CD4-positive, alpha-beta T cell (primary cell): Measurements from ENCODE around the gene HNRNPA1. TPM values are rescaled to one million over a fixed set of nuclear protein-coding genes. Genes with fewer than 3 reads are reported as not detected.
A peak's percentile ranks its signal among the peaks of the same experiment; 100 is the strongest.

Experiments used
- ATAC-seq: fragments of 200-7000 bp; cut with Tn5 transposase; one replicate; pipeline ENCODE4 v1.10.0; 2022; ENCODE audit warnings: mild to moderate bottlenecking; ENCODE audit not compliant: poor library complexity
- CTCF ChIA-PET: fragments of 350-600 bp; sonication (Branson Sonifier 250); formaldehyde crosslinking; loops from one replicate; lab custom pipeline; 2021; ENCODE audit warnings: antibody characterized with exemption, inconsistent platforms; lab: Charles Lee
- POLR2A ChIA-PET: fragments of 350-600 bp; sonication (Branson Sonifier 250); formaldehyde crosslinking; loops from one replicate; lab custom pipeline; 2021; ENCODE audit warnings: antibody characterized with exemption, inconsistent platforms; lab: Charles Lee
- DNase-seq, 14 experiments: peaks; one replicate each; pipeline ENCODE4 v3.0.0-alpha.2; 2013 to 2020; ENCODE audit warnings: mixed read lengths in 2 of 14
- H3K27ac ChIP-seq, 2 donors: one replicate each; pipeline versions ENCODE4 v1.5.1 to v1.7.0; 2013; ENCODE audit warnings: low read length in 2 of 2, low read depth in 1 of 2, mild to moderate bottlenecking in 1 of 2
- H3K27me3 ChIP-seq, 2 experiments: 1 replicate in 1 of 2; 2 replicates in 1 of 2; pipeline versions ENCODE4 v1.6.1 to v1.7.0; 2013; ENCODE audit warnings: low read length in 2 of 2, control low read depth in 1 of 2, mild to moderate bottlenecking in 1 of 2, moderate library complexity in 1 of 2; ENCODE audit not compliant: insufficient read depth in 2 of 2, control insufficient read depth in 1 of 2
- H3K36me3 ChIP-seq: one replicate; pipeline ENCODE4 v1.6.1; 2013; ENCODE audit warnings: low read length, control low read depth; ENCODE audit not compliant: insufficient read depth
- H3K4me1 ChIP-seq: one replicate; pipeline ENCODE4 v1.6.1; 2013; ENCODE audit warnings: low read length, control low read depth; ENCODE audit not compliant: insufficient read depth
- H3K4me3 ChIP-seq: one replicate; pipeline ENCODE4 v1.5.1; 2013; ENCODE audit warnings: mild to moderate bottlenecking, low read length, moderate library complexity
- H3K9me3 ChIP-seq, 2 experiments: 1 replicate in 1 of 2; 2 replicates in 1 of 2; pipeline versions ENCODE4 v1.6.1 to v1.7.0; 2013; ENCODE audit warnings: low read length in 2 of 2, mild to moderate bottlenecking in 2 of 2, control low read depth in 1 of 2, moderate library complexity in 1 of 2; ENCODE audit not compliant: control insufficient read depth in 1 of 2, insufficient read depth in 1 of 2
- H3K27ac Mint-ChIP-seq: one replicate; pipeline ENCODE4 v1.8.0; 2020; ENCODE audit warnings: mixed read lengths
- H3K27me3 Mint-ChIP-seq: one replicate; pipeline ENCODE4 v1.8.0; 2021; ENCODE audit warnings: mixed read lengths
- H3K36me3 Mint-ChIP-seq: one replicate; pipeline ENCODE4 v1.8.0; 2021; ENCODE audit warnings: low read depth, mixed read lengths
- H3K4me1 Mint-ChIP-seq: one replicate; pipeline ENCODE4 v1.8.0; 2021; ENCODE audit warnings: low read depth, mixed read lengths
- H3K4me3 Mint-ChIP-seq: one replicate; pipeline ENCODE4 v1.8.0; 2020; ENCODE audit warnings: mild to moderate bottlenecking, mixed read lengths
- H3K9me3 Mint-ChIP-seq: one replicate; pipeline ENCODE4 v1.8.0; 2020; ENCODE audit warnings: mixed read lengths
- intact Hi-C, 2 experiments: fragments of 100-400 bp; cut with DNase I in 1 of 2; cut with micrococcal nuclease in 1 of 2; formaldehyde crosslinking; loops; one replicate each; pipeline versions ENCODE4 v1.15.1 to v1.9.0; 2023 to 2025; cut with DNase I, micrococcal nuclease
- total RNA-seq, 174 experiments: library from RNA in 2 of 174; stranded (reverse) in 2 of 174; gene quantifications; one replicate each; pipeline ENCODE4 v1.2.3 and lab custom pipeline; 2021 to 2026
- TF ChIP-seq, protein P1 (sequence below): fragments of 200-600 bp; IDR thresholded peaks from one replicate; pipeline ENCODE4 v1.8.0; 2022; ENCODE audit warnings: antibody characterized with exemption, mild to moderate bottlenecking

Gene HNRNPA1
- total RNA-seq, 2 experiments from 2014 or later, result 1,969 to 1,994 TPM

- no peak for DNase-seq
- Mint-ChIP-seq H3K27ac (no peak overlapping the region), H3K27me3 (peaks cover 60% of the 10 kb centered on the region), H3K9me3 (no peaks in the 10 kb centered on the region), H3K4me1 (peaks cover 26% of the 10 kb centered on the region), H3K36me3 (no peaks in the 10 kb centered on the region), H3K4me3 (no peak overlapping the region)
- peaks cover 35% of the 10 kb centered on the region for H3K4me1 ChIP-seq
- H3K4me3 ChIP-seq, result peak overlapping the region; percentile 27
- ChIA-PET POLR2A (interaction anchor here (0.7 to 1.4 kb wide), 6 partner anchors 13 to 198 kb away, joined by 3 to 5 read pairs (median 3); partner anchors contain the start of genes HNRNPA1 and NCKAP1L), CTCF (interaction anchor here (1.8 kb wide), 1 partner anchor 69 kb away, joined by 5 read pairs; no protein-coding TSS in a partner anchor)
- no peaks in the 10 kb centered on the region for H3K36me3 ChIP-seq
- intact Hi-C loops, result no loop called here
- H3K27me3 ChIP-seq, result peaks cover 27 to 38% of the 10 kb centered on the region in 2 experiments
- no peak overlapping the region for H3K27ac ChIP-seq
- TF ChIP-seq, protein P1, sequence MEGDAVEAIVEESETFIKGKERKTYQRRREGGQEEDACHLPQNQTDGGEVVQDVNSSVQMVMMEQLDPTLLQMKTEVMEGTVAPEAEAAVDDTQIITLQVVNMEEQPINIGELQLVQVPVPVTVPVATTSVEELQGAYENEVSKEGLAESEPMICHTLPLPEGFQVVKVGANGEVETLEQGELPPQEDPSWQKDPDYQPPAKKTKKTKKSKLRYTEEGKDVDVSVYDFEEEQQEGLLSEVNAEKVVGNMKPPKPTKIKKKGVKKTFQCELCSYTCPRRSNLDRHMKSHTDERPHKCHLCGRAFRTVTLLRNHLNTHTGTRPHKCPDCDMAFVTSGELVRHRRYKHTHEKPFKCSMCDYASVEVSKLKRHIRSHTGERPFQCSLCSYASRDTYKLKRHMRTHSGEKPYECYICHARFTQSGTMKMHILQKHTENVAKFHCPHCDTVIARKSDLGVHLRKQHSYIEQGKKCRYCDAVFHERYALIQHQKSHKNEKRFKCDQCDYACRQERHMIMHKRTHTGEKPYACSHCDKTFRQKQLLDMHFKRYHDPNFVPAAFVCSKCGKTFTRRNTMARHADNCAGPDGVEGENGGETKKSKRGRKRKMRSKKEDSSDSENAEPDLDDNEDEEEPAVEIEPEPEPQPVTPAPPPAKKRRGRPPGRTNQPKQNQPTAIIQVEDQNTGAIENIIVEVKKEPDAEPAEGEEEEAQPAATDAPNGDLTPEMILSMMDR, result no peak
- no peak for ATAC-seq
- H3K9me3 ChIP-seq, result peaks cover 0 to 12% of the 10 kb centered on the region in 2 experiments
These were observed 19.1 kb downstream of the HNRNPA1 start for GRCh38 chr12:54299515-54300224.

DNA sequence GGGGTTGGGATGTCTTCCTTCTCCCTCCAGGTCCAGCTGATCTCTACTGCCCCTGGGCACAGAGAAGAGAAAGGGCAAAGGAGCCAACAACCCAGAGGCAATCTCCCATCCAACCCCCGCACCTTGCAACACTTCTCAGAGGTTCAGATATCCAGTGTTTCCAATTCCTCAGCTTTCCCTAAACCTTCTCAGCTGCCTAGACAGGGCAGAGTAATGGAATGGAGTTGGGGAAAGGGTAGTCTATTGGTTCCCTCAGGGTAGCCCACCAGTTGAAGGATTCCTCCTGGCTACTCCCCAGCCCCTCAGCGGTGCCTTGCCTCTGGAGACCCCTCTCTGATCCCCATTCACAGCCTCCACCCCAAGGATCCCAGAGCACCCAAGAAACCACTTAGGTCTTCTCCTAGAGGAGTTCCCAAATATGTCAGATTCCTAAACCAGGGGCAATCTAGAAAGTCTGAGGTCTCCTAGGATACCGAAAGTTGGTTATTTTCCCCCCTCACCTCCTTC lies 19.8 kb downstream of the HNRNPA1 start:
- Histone ChIP-seq H3K27me3 (peaks cover 27 to 39% of the 10 kb centered on the region in 2 experiments), H3K4me3 (peak overlapping the region; percentile 27), H3K27ac (no peak overlapping the region), H3K9me3 (peaks cover 0 to 12% of the 10 kb centered on the region in 2 experiments), H3K36me3 (no peaks in the 10 kb centered on the region), H3K4me1 (peaks cover 35% of the 10 kb centered on the region)
- ATAC-seq (no peak), DNase-seq (no peak)
- Mint-ChIP-seq H3K4me1 (peaks cover 26% of the 10 kb centered on the region), H3K9me3 (no peaks in the 10 kb centered on the region), H3K27ac (no peak overlapping the region), H3K36me3 (no peaks in the 10 kb centered on the region), H3K4me3 (no peak overlapping the region), H3K27me3 (peaks cover 61% of the 10 kb centered on the region)
- CTCF ChIA-PET, result no interaction called here
- POLR2A ChIA-PET, result interaction anchor here (0.7 to 1.4 kb wide), 5 partner anchors 14 to 197 kb away, joined by 3 to 5 read pairs (median 3); partner anchors contain the start of genes HNRNPA1 and NCKAP1L
- TF ChIP-seq, protein P1, result no peak
- intact Hi-C loops, result no loop called here

- CTCF ChIA-PET, result interaction anchor here (1.4 kb wide), 1 partner anchor 35 kb away, joined by 3 read pairs; no protein-coding TSS in a partner anchor
- POLR2A ChIA-PET, result interaction anchor here (0.9 to 1.4 kb wide), 3 partner anchors 9 to 59 kb away, joined by 3 to 5 read pairs (median 3); partner anchors contain the start of gene HNRNPA1
These were observed 20.4 kb downstream of the HNRNPA1 start, which contains the start of gene NFE2 for GRCh38 chr12:54300732-54301427. Gene NFE2 (minus strand): TSS chr12:54301015. CDS start chr12:54295248, 5,767 bp downstream.

More at GRCh38 chr12:54300732-54301427, 20.4 kb downstream of the HNRNPA1 start, which contains the start of gene NFE2:
- peaks cover 0 to 12% of the 10 kb centered on the region in 2 experiments for H3K9me3 ChIP-seq
- H3K4me1 ChIP-seq, result peaks cover 35% of the 10 kb centered on the region
- peaks cover 27 to 39% of the 10 kb centered on the region in 2 experiments for H3K27me3 ChIP-seq
- H3K27ac ChIP-seq, result no peak within 1 kb of the TSS
- peaks cover 26% of the 10 kb centered on the region for H3K4me1 Mint-ChIP-seq
- no peaks in the 10 kb centered on the region for H3K9me3 Mint-ChIP-seq
- intact Hi-C loops, result no loop called here
- no peaks in the 10 kb centered on the region for H3K36me3 ChIP-seq
- TF ChIP-seq, protein P1, result no peak
- H3K36me3 Mint-ChIP-seq, result no peaks in the 10 kb centered on the region
- peak in 7 of 14 experiments; percentile 16 to 60 (median 39) for DNase-seq
- H3K4me3 ChIP-seq, result peak within 1 kb of the TSS; percentile 27
- H3K27me3 Mint-ChIP-seq, result peaks cover 61% of the 10 kb centered on the region
- ATAC-seq, result peak; percentile 59
- no peak within 1 kb of the TSS for H3K27ac Mint-ChIP-seq
- no peak within 1 kb of the TSS for H3K4me3 Mint-ChIP-seq
